Stimulated activated CD4-positive, alpha-beta T cell treated with anti-CD3 and anti-CD28 coated beads, Interleukin-1b, Interleukin-23, amount 100 ng/mL, for 4 hours (primary cell): ENCODE results near the gene SAMD4A.
"Not testable (repeated sequence)": the region's sequence is repeated elsewhere in the genome, so short reads cannot be mapped to it uniquely, and the experiment has no call there.

ENCODE experiments used
- DNase-seq, 2 donors: peaks; one replicate each; pipeline ENCODE4 v3.0.0-alpha.2; 2020; ENCODE audit warnings: low read depth in 2 of 2

SAMD4A gene

GRCh38 chr14:54782751-54783659 is 216.1 kb downstream of the SAMD4A start:
- DNase-seq: no peak

- no peak for DNase-seq
Measured at GRCh38 chr14:54783660-54784015, 216.7 kb downstream of the SAMD4A start.

- DNase-seq: no peak
Measured at GRCh38 chr14:54784060-54784459, 217.1 kb downstream of the SAMD4A start.

GRCh38 chr14:54784657-54785056 is 217.7 kb downstream of the SAMD4A start:
- no peak for DNase-seq

- DNase-seq: no peak
Measured at GRCh38 chr14:54785136-54785777, 218.3 kb downstream of the SAMD4A start.

- DNase-seq: no peak
Measured at GRCh38 chr14:54785778-54786770, 219.1 kb downstream of the SAMD4A start.

GRCh38 chr14:54786838-54787237 is 219.9 kb downstream of the SAMD4A start:
- no peak for DNase-seq

GRCh38 chr14:54787261-54787660 is 220.3 kb downstream of the SAMD4A start:
- no peak for DNase-seq

- no peak for DNase-seq
Measured at GRCh38 chr14:54788701-54789100, 221.8 kb downstream of the SAMD4A start.

- DNase-seq: no peak
Measured at GRCh38 chr14:54789166-54789565, 222.2 kb downstream of the SAMD4A start.

GRCh38 chr14:54789781-54790480 is 223.0 kb downstream of the SAMD4A start:
- no peak for DNase-seq

- no peak for DNase-seq
Measured at GRCh38 chr14:54791001-54791400, 224.1 kb downstream of the SAMD4A start.

GRCh38 chr14:54792288-54792687 is 225.4 kb downstream of the SAMD4A start:
- no peak for DNase-seq

GRCh38 chr14:54794159-54794558 is 227.2 kb downstream of the SAMD4A start:
- DNase-seq: no peak

GRCh38 chr14:54794796-54795195 is 227.9 kb downstream of the SAMD4A start:
- no peak for DNase-seq

GRCh38 chr14:54796961-54797360 is 230.0 kb downstream of the SAMD4A start:
- no peak for DNase-seq

- no peak for DNase-seq
Measured at GRCh38 chr14:54797556-54797955, 230.6 kb downstream of the SAMD4A start.

- DNase-seq: no peak
Measured at GRCh38 chr14:54797986-54798385, 231.1 kb downstream of the SAMD4A start.

GRCh38 chr14:54798465-54799124 is 231.7 kb downstream of the SAMD4A start:
- DNase-seq: no peak

- DNase-seq: not testable (repeated sequence)
Measured at GRCh38 chr14:54801482-54801881, 234.6 kb downstream of the SAMD4A start.

- no peak for DNase-seq
Measured at GRCh38 chr14:54803396-54803795, 236.5 kb downstream of the SAMD4A start.
